AG04450 (cell line): ENCODE measurements around the gene TRIM33. TPM values are rescaled to one million over a fixed set of nuclear protein-coding genes. Genes with fewer than 3 reads are reported as not detected.

ENCODE experiments used
- CTCF ChIA-PET: fragments of 300-600, 350-600 bp; formaldehyde crosslinking; extraction: SDS; loops from one replicate; lab custom pipeline; 2022; ENCODE audit warnings: antibody characterized with exemption, inconsistent platforms; lab: Charles Lee
- POLR2A ChIA-PET: fragments of 350-600 bp; formaldehyde crosslinking; extraction: SDS; loops from one replicate; lab custom pipeline; 2021; ENCODE audit warnings: antibody characterized with exemption, inconsistent platforms; lab: Yijun Ruan, JAX
- DNase-seq: peaks from one replicate; pipeline ENCODE4 v3.0.0-alpha.2; 2011; ENCODE audit warnings: low read depth, low spot score
- H3K27ac ChIP-seq: one replicate; pipeline ENCODE4 v1.5.1; 2012; ENCODE audit warnings: low read depth, low read length, control low read depth
- H3K27me3 ChIP-seq: one replicate; pipeline ENCODE4 v1.6.0; 2012; ENCODE audit warnings: low read length; ENCODE audit not compliant: control insufficient read depth, insufficient read depth
- H3K4me3 ChIP-seq: 2 replicates; pipeline ENCODE4 v1.5.1; 2011; ENCODE audit warnings: mild to moderate bottlenecking, low read depth, low read length, control low read depth
- H3K9me3 ChIP-seq: 2 replicates; pipeline ENCODE4 v1.5.1; 2012; ENCODE audit warnings: low read length; ENCODE audit not compliant: control insufficient read depth, insufficient read depth
- polyA plus RNA-seq: library from polyadenylated mRNA; depleted of rRNA; stranded (reverse); fragments of >200 nt; gene quantifications from 2 replicates; pipeline ENCODE4 v1.2.3, GENCODE V29; 2011
- TF ChIP-seq, protein P1 (sequence below): IDR thresholded peaks from 2 replicates; pipeline ENCODE4 v1.5.1; 2011; ENCODE audit warnings: low read depth, low read length, control low read depth, inconsistent platforms

The TRIM33 gene
- polyA plus RNA-seq, 1 experiment = 21.1 TPM

GRCh38 chr1:114551400-114551799, 40.4 kb upstream of the TRIM33 start:
- no peak overlapping the region for H3K27ac ChIP-seq
- no peak overlapping the region for H3K4me3 ChIP-seq
- H3K9me3 ChIP-seq = no peaks in the 10 kb centered on the region
- DNase-seq = no peak
- ChIA-PET POLR2A (no interaction called here), CTCF (no interaction called here)
- TF ChIP-seq, protein P1, sequence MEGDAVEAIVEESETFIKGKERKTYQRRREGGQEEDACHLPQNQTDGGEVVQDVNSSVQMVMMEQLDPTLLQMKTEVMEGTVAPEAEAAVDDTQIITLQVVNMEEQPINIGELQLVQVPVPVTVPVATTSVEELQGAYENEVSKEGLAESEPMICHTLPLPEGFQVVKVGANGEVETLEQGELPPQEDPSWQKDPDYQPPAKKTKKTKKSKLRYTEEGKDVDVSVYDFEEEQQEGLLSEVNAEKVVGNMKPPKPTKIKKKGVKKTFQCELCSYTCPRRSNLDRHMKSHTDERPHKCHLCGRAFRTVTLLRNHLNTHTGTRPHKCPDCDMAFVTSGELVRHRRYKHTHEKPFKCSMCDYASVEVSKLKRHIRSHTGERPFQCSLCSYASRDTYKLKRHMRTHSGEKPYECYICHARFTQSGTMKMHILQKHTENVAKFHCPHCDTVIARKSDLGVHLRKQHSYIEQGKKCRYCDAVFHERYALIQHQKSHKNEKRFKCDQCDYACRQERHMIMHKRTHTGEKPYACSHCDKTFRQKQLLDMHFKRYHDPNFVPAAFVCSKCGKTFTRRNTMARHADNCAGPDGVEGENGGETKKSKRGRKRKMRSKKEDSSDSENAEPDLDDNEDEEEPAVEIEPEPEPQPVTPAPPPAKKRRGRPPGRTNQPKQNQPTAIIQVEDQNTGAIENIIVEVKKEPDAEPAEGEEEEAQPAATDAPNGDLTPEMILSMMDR = no peak
- no peaks in the 10 kb centered on the region for H3K27me3 ChIP-seq

- no peak for DNase-seq
- TF ChIP-seq, protein P1 = no peak
- H3K4me3 ChIP-seq = no peak overlapping the region
- ChIA-PET POLR2A (no interaction called here), CTCF (no interaction called here)
- H3K27me3 ChIP-seq = no peaks in the 10 kb centered on the region
- no peak overlapping the region for H3K27ac ChIP-seq
- no peaks in the 10 kb centered on the region for H3K9me3 ChIP-seq
These were observed 39.3 kb upstream of the TRIM33 start for GRCh38 chr1:114550336-114550735.

- POLR2A ChIA-PET = no interaction called here
- DNase-seq = no peak
- TF ChIP-seq, protein P1 = no peak
- CTCF ChIA-PET = no interaction called here
- H3K4me3 ChIP-seq = no peak overlapping the region
- H3K9me3 ChIP-seq = no peaks in the 10 kb centered on the region
- no peaks in the 10 kb centered on the region for H3K27me3 ChIP-seq
- H3K27ac ChIP-seq = no peak overlapping the region
These were observed 38.1 kb upstream of the TRIM33 start for GRCh38 chr1:114549137-114549536.

- Histone ChIP-seq H3K27ac (no peak overlapping the region), H3K9me3 (no peaks in the 10 kb centered on the region), H3K27me3 (no peaks in the 10 kb centered on the region), H3K4me3 (no peak overlapping the region)
- no peak for DNase-seq
- TF ChIP-seq, protein P1 = no peak
- POLR2A ChIA-PET = no interaction called here
- CTCF ChIA-PET = no interaction called here
These were observed 36.1 kb upstream of the TRIM33 start for GRCh38 chr1:114547076-114547475.

DNA sequence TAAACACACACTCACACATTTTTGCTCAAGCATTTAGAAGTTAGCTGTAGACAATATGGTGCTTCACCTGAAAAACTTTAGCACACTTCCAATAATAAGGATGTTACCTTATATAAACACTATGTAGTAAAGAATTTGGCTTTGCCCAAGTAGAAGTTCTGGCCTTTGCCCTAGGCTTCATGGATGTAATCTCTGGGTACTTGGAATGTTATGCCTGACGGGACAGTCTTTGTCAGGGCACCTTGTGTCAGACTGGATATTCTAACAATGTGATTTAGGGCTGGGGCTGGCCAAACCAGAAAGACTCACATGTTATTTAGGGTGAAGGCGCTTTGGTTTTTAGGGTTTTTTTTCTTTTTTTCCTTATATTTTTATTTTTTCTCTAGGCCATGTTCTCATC, 34.8 kb upstream of the TRIM33 start:
- Histone ChIP-seq H3K27ac (no peak overlapping the region), H3K27me3 (no peaks in the 10 kb centered on the region), H3K4me3 (no peak overlapping the region), H3K9me3 (no peaks in the 10 kb centered on the region)
- DNase-seq = no peak
- CTCF ChIA-PET = no interaction called here
- POLR2A ChIA-PET = no interaction called here
- TF ChIP-seq, protein P1 = no peak
